Measurements from ENCODE around the gene PTPRG.

The PTPRG gene

GRCh38 chr3:61915296-61915695 lies 353.9 kb downstream of the PTPRG start:
- no peak for DNase-seq (ENCODE audit: low read depth in 1 of 2, low spot score in 1 of 2)

GRCh38 chr3:61919371-61919770 lies 358.0 kb downstream of the PTPRG start:
- no peak for DNase-seq (ENCODE audit: low read depth in 1 of 2, low spot score in 1 of 2)

- no peak for DNase-seq (ENCODE audit: low read depth in 1 of 2, low spot score in 1 of 2)
These were observed 360.7 kb downstream of the PTPRG start for GRCh38 chr3:61922118-61922517.

GRCh38 chr3:61924090-61924735 lies 362.8 kb downstream of the PTPRG start:
- no peak for DNase-seq (ENCODE audit: low read depth in 1 of 2, low spot score in 1 of 2)

GRCh38 chr3:61924991-61925390 lies 363.6 kb downstream of the PTPRG start:
- no peak for DNase-seq (ENCODE audit: low read depth in 1 of 2, low spot score in 1 of 2)

GRCh38 chr3:61925721-61926120 lies 364.4 kb downstream of the PTPRG start:
- DNase-seq (ENCODE audit: low read depth in 1 of 2, low spot score in 1 of 2), result no peak

GRCh38 chr3:61926923-61927322 lies 365.6 kb downstream of the PTPRG start:
- no peak for DNase-seq (ENCODE audit: low read depth in 1 of 2, low spot score in 1 of 2)

GRCh38 chr3:61927332-61927731 lies 366.0 kb downstream of the PTPRG start:
- no peak for DNase-seq (ENCODE audit: low read depth in 1 of 2, low spot score in 1 of 2)

- DNase-seq (ENCODE audit: low read depth in 1 of 2, low spot score in 1 of 2), result no peak
These were observed 366.7 kb downstream of the PTPRG start for GRCh38 chr3:61928039-61928438.

- DNase-seq (ENCODE audit: low read depth in 1 of 2, low spot score in 1 of 2), result no peak
These were observed 367.5 kb downstream of the PTPRG start for GRCh38 chr3:61928776-61929314.

GRCh38 chr3:61929617-61930016 lies 368.2 kb downstream of the PTPRG start:
- DNase-seq (ENCODE audit: low read depth in 1 of 2, low spot score in 1 of 2), result no peak

- DNase-seq (ENCODE audit: low read depth in 1 of 2, low spot score in 1 of 2), result no peak
These were observed 371.1 kb downstream of the PTPRG start for GRCh38 chr3:61932499-61932898.

GRCh38 chr3:61933798-61934504 lies 372.6 kb downstream of the PTPRG start:
- no peak for DNase-seq (ENCODE audit: low read depth in 1 of 2, low spot score in 1 of 2)

GRCh38 chr3:61934505-61934871 lies 373.1 kb downstream of the PTPRG start:
- no peak for DNase-seq (ENCODE audit: low read depth in 1 of 2, low spot score in 1 of 2)

GRCh38 chr3:61935814-61936213 lies 374.4 kb downstream of the PTPRG start:
- DNase-seq (ENCODE audit: low read depth in 1 of 2, low spot score in 1 of 2), result no peak

- no peak for DNase-seq (ENCODE audit: low read depth in 1 of 2, low spot score in 1 of 2)
These were observed 375.1 kb downstream of the PTPRG start for GRCh38 chr3:61936344-61936937.

GRCh38 chr3:61937477-61937876 lies 376.1 kb downstream of the PTPRG start:
- no peak for DNase-seq (ENCODE audit: low read depth in 1 of 2, low spot score in 1 of 2)

- DNase-seq (ENCODE audit: low read depth in 1 of 2, low spot score in 1 of 2), result no peak
These were observed 377.6 kb downstream of the PTPRG start for GRCh38 chr3:61938878-61939549.

GRCh38 chr3:61940236-61940635 lies 378.9 kb downstream of the PTPRG start:
- DNase-seq (ENCODE audit: low read depth in 1 of 2, low spot score in 1 of 2), result no peak

GRCh38 chr3:61943975-61944374 lies 382.6 kb downstream of the PTPRG start:
- no peak for DNase-seq (ENCODE audit: low read depth in 1 of 2, low spot score in 1 of 2)

- no peak for DNase-seq (ENCODE audit: low read depth in 1 of 2, low spot score in 1 of 2)
These were observed 383.4 kb downstream of the PTPRG start for GRCh38 chr3:61944726-61945125.

GRCh38 chr3:61945657-61946056 lies 384.3 kb downstream of the PTPRG start:
- DNase-seq (ENCODE audit: low read depth in 1 of 2, low spot score in 1 of 2), result no peak
